ENCODE results near the gene CCND1.

The CCND1 gene

DNA sequence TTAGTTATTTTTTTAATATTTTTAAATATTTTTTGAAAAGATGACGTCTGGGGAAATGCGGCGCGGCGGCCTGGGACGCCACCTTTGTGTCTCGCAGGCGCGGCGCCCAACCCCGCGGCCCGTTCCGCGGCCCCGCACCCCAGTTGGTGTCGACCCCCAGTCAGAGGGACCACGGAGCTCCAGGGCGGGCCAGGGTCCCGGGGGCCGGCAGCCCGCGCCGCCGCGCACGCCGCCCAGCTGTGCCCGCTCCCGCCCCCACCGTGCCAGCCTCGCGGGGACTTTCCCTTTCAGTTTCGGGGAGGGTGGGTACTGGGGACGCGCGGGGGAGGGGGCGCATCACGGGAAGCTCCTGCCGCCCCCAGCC lies 1.6 kb downstream of the CCND1 start:
- DNase-seq = no peak

DNA sequence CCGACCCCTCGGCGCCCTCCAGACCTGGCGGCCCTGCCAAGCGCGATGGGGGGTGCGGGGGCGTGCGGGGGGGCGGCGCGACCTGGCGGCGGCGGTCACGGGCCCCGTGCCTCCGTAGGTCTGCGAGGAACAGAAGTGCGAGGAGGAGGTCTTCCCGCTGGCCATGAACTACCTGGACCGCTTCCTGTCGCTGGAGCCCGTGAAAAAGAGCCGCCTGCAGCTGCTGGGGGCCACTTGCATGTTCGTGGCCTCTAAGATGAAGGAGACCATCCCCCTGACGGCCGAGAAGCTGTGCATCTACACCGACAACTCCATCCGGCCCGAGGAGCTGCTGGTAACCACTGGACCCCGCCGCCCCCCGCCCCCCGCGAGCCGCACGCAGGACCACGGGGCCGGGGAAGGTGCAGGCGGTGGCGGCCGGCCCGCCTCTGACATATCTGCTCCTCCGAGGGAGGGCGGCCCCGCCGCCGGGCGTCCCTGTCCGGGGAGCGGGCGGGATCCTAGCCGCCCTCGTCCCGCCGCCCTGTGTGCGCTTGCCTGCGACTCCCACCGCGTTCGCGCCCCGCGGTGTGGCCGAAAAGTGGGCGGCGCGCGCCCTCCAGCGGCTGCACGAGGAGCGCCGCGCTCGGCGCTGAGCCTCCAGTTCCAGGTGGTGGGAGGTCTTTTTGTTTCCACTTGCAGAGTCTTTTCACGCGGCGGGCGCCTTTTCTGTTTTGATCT lies 2.1 kb downstream of the CCND1 start:
- peak; percentile 57 to 69 for DNase-seq

DNA sequence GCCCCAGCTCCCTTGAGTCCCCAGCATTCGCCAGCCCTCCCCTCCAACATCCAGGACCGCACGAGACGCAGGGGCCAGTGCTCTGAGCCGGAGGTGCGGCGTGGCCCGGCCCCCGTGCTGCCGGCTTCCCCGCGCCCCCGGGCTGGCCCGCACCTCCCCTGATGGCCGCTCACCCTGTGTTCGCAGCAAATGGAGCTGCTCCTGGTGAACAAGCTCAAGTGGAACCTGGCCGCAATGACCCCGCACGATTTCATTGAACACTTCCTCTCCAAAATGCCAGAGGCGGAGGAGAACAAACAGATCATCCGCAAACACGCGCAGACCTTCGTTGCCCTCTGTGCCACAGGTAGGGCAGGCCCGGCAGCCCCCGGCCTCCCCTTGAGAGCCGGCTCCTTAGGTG lies 2.7 kb downstream of the CCND1 start:
- no peak for DNase-seq

DNA sequence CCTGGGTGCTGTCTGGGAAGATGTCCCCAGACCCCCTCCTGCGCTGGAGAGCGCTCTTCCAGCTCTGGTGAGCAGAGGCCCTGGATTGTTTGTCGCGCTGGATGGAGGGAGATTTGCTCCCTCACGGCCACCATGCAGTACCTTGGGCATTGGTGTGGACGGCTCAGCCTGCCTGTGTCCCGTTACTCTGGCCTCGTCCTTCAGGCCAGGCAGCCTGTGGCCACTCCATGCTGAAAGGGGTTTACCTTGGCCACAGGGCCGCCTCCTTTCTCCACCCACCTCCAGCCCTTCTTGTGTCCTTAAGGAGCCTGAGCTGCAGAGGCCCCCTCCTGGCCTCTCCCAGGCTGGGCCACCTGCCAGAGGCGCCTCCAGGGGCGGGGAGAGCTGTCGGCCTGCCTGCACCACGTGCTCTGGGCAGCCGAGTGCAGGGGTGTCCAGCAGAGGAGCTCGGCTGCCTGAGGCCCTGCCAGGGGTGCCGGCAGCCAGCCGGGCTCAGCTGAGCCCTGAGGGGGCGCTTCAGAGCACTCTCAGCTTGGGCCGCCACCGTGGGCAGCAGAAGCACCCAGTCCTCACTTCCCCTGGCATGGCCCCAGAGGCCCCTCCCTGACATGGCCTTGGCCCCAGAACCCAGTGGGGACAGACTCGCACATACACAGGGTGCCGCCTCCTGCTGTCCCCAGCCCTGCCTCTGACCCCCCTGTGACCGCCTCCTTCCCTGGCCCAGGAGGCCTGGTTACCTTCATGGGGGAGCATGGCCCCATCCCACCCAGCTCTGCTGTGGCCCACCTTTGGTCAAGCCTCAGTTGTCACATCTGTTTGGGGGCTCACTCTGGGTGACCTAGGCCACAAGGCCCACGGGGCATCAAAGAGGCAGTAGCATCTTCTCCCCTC lies 3.4 kb downstream of the CCND1 start:
- DNase-seq = peak in 1 of 2 experiments; percentile 31

DNA sequence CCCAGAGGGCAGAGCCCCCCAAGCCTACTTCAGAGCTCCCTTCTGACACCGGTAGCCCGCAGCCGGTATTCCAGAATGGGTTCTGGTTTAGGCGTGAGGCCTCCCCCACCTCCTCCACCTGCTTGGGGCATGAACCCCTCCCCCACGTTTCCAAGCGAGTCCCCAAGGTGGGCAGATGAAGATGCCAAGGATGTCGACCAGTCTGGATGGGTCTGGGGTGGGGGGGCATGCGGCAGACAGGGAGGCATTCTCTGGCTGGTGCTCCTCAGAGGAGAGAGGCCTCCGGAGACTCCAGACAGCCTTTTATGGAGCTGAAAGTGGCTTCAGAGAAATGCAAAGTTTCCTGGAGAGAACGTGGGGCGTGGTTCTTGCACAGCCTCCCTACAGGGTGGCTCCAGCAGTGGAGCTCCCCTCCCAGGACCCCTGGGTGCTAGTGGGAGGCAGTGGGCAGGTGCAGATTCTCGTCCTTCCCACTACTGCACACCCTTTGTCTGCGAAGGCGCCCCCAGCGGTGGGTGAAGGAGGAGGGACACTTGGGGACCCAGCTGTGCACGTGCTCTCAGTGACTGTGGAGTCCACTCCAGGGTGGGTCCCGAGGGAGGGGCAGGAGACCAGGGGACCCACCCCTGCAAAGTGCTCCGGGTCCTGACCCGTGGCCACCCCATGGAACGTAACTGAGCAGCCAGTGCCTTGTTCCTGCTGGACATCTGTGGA lies 4.2 kb downstream of the CCND1 start:
- DNase-seq = no peak

DNA sequence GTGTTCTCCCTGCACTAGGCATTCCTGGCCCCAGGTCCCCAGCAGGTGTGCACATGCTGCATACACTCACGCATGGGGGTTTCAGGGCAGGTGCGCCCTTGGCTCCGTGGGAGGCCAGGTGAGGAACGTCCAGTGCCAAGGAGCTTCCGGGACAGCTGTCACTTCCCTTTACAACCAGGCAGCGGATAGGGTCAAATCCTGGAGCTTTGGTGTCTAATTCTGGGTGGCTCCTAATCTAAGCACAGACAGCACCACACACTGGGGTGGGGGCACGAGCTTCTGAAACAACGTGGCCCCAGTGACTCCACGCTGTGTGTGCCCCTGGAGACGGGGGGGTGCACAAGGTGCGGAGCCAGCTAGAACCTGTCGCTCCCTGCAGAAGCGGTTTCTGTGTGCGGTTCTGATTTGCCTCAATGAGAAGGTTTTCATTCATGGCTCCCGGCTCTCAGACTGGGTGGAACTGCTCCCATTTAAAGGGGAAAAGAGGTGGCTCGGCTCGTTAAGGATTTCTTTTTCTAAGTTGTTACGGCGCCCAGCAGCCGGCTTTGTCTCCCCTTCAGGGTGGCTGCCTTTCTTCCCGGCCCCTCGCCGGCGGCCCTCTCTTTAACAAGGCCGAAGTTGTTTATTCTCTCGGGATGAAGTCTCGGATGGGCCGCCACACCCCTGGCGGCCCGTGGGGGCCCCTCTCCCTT lies 5.0 kb downstream of the CCND1 start:
- DNase-seq = peak in 1 of 2 experiments; percentile 62

DNA sequence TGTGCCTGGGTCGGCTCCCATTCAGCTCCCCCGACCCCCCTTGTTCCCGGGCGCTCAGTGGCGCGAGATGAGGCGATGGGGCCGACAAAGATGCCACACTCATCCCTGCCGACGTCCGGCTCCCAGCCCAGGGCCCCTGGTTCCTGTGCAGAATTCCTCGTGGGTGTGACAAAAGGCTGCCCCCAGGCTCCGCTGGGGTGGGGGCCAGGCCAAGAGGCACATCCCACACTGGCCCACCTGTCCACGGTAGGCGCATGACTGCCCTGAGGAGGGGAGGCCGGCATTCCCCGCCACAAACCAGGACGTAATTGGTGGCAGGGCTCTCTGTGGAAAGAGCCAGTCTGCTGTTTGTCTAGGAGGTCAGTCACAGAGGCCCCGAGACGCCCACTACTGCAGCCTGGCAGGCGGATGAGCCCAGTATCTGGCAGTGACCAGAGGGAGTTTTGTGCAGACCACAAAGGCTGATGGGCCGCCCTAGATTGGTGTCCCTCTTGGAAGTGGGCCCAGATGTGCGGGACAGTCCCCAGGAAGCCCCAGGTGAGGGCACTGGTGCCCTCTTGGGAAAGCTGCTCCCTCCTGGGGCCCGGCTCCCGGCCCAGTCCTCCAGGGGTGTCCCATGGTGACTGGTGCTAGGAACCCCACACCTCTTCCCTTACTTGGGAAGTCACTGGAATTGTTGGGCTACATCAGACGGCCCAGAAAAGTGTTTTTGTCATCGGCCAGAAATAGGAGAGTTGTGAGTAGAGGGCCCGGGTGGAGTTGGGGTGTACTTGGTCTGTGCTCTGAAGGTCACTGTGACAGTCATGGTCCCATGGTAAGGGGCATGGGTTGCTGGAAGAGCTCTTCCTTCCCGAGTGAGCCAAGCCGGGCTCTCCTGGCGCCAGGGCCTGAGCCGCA lies 5.8 kb downstream of the CCND1 start:
- DNase-seq = no peak

DNA sequence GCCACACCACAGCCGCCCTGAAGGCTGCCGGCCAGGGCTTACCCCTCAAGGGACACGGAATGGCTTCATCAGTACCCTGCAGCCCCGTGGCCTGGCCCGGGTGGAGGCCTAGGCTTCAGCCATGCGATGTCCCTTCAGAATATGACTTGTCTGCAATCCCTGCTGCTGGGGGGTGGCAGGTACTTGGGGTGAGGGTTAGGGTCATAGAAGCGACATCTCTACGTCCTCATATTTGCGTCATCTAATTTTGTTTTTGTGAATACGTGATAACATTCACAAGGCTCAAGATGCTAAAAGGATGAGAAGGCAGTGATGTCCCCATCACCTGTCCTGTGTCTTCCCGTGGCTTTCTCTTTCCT lies 6.4 kb downstream of the CCND1 start:
- no peak for DNase-seq

DNA sequence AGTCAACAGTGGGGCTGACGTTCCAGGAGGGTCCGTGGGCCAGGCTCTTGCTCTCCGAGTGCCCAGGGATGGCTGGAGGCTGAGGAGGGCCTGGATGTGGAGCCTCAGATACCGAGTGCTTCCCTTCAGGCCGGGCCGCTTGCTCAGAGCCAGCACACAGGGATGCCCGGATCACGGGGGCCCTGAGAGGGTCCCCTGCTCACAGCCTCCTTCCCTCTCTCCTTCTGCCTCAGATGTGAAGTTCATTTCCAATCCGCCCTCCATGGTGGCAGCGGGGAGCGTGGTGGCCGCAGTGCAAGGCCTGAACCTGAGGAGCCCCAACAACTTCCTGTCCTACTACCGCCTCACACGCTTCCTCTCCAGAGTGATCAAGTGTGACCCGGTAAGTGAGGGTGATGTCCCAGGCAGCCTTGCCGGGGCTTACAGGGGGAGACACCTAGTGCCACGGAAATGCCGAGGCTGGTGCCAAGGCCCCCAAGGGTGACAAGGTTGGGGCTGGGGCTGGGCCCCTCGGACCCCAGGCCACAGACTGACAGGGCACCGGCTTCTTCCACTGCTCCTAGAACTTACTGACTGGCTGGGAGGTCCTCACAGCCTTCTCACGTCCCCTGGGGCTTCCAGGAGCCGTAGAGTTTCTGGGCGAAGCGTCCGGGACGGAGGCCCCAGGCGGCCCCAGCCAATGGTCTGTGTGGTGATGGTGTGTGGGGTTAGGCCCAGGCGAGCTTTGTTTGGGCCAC lies 7.0 kb downstream of the CCND1 start:
- DNase-seq = no peak

DNA sequence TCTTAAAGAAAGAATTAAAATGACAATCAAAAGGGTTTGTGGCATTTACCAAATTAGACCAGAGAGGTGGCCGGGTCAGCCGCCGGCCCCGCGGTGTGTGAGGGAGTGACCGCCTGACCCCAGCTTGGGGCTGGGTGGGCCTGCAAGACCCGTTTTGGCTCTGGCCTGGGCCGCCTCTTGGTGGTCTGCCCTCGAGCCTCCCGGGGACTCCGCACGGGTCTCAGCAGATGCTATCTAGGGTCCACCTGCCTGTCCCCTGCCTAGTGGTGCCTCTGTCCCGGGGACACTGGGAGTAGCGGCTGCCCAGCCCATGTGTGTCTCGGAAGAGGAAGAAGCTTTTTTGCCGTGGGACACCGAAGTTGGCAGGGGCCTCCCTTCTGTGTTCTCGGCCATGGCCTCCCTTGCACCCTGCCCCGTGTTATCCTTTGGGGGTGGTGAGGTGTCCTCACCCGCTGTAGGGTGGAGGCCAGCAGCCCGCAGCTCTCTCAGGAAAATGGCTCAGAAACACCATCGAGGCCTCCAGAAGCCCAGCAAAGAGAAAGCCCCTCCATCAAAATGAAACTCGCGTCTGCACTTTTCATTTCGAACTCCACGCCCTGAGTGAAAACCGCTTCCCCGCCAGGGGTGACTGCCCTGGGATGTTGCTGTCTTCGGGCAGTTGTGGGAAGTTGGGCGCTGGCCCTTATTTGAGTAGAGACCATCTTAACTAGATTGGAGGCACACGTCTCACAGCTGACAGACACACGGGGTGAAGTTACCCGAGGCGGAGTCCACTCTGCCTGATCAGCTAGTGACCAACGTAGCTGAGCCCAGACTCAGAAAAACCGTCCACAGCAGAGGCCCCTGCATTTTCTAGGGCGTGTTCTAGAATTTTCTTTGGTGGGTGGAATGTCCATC lies 8.0 kb downstream of the CCND1 start:
- DNase-seq = no peak

DNA sequence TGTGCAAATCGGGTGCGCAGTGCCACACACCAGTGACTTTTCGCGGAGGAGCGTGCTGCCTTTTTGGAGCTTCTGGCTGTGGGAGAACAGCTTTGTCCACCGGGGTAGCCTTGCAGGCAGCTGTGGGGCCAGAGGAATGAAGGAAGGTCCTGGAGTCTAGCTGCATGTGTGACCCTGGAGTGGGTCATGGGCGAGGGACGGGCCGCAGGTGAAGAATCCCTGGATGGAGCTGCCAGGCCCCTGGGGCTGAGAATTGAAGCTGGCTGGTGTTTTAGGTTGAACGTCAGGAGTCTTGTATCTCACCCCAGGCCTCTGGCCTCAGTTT lies 8.6 kb downstream of the CCND1 start:
- no peak for DNase-seq

DNA sequence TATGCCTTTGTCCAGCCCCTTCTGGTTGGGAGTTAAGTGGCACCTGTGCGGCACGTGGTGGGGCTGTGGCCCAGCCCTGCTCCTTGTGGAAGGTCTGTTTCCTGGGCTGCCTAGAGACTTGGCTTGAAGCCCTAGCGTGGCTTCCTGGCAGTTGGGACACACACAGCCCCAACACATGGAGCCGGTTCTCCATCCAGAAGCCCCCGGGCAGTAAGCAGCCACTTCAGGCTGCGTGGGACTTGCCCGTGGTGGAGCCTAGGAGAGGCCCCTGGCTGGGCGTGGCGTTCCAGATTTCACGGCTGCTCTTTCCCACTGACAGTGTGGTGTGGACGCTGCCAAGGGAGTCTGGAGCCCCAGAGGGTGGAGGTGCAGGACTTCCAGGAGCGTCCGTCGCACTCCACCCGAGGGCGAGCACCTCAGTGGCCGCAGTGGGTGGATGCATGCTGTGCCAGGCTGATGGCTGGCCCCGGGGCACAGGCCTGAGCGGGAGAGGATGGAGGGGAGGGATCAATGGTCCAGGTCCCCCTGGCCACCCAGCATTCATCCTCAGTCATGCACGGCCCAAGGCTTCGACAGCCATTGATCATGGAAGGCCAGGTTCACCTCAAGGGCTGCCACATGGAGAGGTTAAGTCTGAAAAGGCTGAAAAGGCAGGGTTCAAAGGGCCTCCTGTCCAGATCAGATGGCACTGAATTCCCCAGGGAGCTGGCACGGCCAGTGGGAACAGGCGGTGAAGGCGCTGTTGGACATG lies 9.3 kb downstream of the CCND1 start:
- DNase-seq = no peak

DNA sequence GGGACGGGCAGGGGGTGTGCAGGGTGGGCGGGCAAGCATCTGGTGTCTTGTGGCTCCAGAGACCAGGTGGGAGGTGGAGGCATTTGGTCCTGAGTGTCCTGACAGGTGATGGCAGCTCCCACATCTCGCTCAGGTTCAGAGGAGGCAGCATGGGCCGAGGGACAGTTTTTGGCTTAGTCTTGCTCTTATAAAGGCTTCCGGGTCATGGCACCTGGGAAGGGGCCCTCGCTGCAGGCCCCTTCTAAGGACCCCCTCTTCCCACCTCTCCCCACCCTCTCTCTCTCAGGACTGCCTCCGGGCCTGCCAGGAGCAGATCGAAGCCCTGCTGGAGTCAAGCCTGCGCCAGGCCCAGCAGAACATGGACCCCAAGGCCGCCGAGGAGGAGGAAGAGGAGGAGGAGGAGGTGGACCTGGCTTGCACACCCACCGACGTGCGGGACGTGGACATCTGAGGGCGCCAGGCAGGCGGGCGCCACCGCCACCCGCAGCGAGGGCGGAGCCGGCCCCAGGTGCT lies 9.9 kb downstream of the CCND1 start:
- DNase-seq = no peak

DNA sequence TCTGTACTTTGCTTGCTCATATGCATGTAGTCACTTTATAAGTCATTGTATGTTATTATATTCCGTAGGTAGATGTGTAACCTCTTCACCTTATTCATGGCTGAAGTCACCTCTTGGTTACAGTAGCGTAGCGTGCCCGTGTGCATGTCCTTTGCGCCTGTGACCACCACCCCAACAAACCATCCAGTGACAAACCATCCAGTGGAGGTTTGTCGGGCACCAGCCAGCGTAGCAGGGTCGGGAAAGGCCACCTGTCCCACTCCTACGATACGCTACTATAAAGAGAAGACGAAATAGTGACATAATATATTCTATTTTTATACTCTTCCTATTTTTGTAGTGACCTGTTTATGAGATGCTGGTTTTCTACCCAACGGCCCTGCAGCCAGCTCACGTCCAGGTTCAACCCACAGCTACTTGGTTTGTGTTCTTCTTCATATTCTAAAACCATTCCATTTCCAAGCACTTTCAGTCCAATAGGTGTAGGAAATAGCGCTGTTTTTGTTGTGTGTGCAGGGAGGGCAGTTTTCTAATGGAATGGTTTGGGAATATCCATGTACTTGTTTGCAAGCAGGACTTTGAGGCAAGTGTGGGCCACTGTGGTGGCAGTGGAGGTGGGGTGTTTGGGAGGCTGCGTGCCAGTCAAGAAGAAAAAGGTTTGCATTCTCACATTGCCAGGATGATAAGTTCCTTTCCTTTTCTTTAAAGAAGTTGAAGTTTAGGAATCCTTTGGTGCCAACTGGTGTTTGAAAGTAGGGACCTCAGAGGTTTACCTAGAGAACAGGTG lies 11.1 kb downstream of the CCND1 start:
- no peak for DNase-seq

DNA sequence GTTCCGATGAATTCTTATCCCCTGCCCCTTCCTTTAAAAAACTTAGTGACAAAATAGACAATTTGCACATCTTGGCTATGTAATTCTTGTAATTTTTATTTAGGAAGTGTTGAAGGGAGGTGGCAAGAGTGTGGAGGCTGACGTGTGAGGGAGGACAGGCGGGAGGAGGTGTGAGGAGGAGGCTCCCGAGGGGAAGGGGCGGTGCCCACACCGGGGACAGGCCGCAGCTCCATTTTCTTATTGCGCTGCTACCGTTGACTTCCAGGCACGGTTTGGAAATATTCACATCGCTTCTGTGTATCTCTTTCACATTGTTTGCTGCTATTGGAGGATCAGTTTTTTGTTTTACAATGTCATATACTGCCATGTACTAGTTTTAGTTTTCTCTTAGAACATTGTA lies 12.0 kb downstream of the CCND1 start:
- DNase-seq = no peak

DNA sequence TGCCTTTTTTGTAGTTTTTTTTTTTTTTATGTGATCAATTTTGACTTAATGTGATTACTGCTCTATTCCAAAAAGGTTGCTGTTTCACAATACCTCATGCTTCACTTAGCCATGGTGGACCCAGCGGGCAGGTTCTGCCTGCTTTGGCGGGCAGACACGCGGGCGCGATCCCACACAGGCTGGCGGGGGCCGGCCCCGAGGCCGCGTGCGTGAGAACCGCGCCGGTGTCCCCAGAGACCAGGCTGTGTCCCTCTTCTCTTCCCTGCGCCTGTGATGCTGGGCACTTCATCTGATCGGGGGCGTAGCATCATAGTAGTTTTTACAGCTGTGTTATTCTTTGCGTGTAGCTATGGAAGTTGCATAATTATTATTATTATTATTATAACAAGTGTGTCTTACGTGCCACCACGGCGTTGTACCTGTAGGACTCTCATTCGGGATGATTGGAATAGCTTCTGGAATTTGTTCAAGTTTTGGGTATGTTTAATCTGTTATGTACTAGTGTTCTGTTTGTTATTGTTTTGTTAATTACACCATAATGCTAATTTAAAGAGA lies 12.5 kb downstream of the CCND1 start:
- no peak for DNase-seq

DNA sequence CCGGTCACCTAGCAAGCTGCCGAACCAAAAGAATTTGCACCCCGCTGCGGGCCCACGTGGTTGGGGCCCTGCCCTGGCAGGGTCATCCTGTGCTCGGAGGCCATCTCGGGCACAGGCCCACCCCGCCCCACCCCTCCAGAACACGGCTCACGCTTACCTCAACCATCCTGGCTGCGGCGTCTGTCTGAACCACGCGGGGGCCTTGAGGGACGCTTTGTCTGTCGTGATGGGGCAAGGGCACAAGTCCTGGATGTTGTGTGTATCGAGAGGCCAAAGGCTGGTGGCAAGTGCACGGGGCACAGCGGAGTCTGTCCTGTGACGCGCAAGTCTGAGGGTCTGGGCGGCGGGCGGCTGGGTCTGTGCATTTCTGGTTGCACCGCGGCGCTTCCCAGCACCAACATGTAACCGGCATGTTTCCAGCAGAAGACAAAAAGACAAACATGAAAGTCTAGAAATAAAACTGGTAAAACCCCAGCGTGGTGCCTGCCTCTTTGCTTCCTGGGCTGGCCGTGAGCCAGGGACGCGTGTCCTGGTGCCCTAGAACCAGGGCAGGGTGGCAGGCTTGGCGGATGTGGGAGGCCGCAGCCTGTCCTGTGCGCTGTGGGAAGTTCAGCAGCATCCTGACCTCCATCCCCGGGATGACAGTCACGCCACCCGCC lies 13.2 kb downstream of the CCND1 start:
- no peak for DNase-seq

Data from NCI-H2081 (cell line).